HT-29 (cell line): ENCODE measurements around the gene BIN1. TPM values are rescaled to one million over a fixed set of nuclear protein-coding genes. Genes with fewer than 3 reads are reported as not detected.

Source experiments
- DNase-seq: peaks from one replicate; pipeline ENCODE4 v3.0.0-alpha.2; 2015; ENCODE audit warnings: low spot score
- total RNA-seq: library from RNA; depleted of rRNA; stranded (reverse); fragments of >200 nt; shearing (Covaris generic); gene quantifications from 2 replicates; pipeline ENCODE4 v1.2.3, GENCODE V29; 2014

The BIN1 gene
- total RNA-seq, 1 experiment from 2014 or later = 119 TPM

DNA sequence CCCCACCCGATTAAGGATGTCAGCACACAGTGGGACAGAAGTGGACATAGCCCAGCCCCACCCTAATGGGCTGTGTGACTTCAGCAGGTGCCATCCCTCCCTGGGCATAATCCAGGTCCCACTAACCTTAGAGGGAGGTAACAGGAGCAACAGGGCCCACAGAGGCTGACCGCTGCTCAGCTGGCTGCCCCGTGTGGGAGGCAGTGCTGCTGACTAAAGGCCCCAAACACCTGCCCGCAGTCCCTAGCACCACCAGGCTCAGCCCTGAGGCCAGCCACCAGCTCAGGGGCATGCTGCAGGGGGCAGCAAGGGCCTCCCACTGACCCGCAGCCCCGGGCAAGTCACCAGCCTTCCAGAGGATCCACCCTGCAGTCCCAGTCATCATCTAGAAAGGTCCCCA is 14.6 kb downstream of the BIN1 start:
- DNase-seq = no peak

- no peak for DNase-seq
Observed at GRCh38 chr2:127091886-127092285, 15.1 kb downstream of the BIN1 start.

GRCh38 chr2:127091148-127091547 is 15.8 kb downstream of the BIN1 start:
- DNase-seq = no peak

GRCh38 chr2:127090281-127091120 is 16.5 kb downstream of the BIN1 start:
- DNase-seq = no peak

GRCh38 chr2:127089478-127090235 is 17.3 kb downstream of the BIN1 start:
- DNase-seq = no peak

DNA sequence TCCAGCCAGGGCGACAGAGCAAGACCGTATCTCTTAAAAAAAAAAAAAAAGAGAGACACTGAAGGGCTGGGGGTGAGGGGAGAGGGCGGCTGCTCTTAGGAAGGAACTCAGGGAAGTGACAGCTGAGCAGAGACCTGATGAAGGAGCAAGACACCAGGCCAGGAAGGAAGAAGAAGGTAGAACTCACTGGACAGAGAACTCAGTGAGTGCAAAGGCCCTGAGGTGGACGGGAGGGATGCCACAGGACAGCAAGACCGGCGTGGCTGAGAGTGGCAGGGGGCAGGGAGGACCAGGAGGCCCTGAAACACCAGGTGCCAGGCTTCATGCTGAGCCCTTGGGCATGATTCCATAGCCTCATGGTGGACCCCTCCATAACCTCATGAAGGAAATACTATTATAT is 18.2 kb downstream of the BIN1 start:
- no peak for DNase-seq

- DNase-seq = no peak
Observed at GRCh38 chr2:127087791-127088495, 19.0 kb downstream of the BIN1 start.

GRCh38 chr2:127086990-127087790 is 19.8 kb downstream of the BIN1 start:
- no peak for DNase-seq

GRCh38 chr2:127085317-127085681 is 21.7 kb downstream of the BIN1 start:
- peak; percentile 68 for DNase-seq

- peak; percentile 54 for DNase-seq
Observed at GRCh38 chr2:127084611-127085316, 22.2 kb downstream of the BIN1 start.

DNA sequence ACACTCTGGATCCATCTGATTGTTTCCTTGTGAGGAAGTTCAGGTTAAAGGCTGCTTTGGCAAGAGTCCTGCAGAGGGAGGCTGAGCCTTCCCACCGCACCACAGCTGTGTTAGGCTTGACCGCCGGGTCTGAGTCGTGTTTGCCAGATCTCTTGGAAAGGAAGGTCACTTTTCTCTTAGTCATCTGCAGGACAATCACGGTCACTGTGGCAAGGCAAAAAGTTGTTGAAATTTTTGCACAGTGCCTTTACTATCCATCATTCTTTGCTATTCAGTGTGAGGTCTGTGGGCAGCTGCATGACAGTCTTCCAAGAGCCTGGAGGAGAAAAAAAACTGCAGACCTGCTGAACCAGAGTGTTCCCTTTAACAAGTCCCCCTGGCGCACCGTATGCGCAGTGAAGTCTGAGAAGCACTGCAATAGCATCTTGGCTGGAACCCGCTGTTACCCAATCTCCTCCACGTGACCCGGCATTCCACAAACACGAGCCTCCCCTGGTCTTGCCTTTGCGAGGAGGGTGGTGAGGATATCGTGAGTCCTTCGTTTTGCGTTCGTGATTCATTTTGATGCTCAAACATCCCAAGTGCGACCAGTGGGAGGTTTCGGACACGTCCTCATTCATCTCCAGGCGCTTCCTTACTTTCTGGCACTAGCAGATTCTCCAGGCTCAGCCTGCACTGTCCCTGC is 23.0 kb downstream of the BIN1 start:
- peak; percentile 34 for DNase-seq

DNA sequence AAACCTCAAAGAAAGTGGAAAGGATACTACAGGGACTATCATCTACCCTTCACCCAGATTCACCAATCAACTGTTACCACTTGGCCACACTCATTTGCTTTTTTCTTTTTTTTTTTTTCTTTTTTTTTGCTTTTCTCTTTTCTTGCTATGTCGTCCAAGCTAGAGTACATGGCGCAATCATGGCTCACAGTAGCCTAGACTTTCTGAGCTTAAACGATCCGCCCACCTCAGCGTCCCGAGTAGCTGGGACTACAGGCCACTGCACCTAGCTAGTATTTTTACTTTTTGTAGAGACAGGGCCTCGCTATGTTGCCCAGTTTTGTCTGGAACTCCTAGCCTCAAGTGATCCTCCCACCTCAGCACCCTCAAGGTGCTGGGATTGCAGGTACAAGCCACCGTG is 24.0 kb downstream of the BIN1 start:
- no peak for DNase-seq

DNA sequence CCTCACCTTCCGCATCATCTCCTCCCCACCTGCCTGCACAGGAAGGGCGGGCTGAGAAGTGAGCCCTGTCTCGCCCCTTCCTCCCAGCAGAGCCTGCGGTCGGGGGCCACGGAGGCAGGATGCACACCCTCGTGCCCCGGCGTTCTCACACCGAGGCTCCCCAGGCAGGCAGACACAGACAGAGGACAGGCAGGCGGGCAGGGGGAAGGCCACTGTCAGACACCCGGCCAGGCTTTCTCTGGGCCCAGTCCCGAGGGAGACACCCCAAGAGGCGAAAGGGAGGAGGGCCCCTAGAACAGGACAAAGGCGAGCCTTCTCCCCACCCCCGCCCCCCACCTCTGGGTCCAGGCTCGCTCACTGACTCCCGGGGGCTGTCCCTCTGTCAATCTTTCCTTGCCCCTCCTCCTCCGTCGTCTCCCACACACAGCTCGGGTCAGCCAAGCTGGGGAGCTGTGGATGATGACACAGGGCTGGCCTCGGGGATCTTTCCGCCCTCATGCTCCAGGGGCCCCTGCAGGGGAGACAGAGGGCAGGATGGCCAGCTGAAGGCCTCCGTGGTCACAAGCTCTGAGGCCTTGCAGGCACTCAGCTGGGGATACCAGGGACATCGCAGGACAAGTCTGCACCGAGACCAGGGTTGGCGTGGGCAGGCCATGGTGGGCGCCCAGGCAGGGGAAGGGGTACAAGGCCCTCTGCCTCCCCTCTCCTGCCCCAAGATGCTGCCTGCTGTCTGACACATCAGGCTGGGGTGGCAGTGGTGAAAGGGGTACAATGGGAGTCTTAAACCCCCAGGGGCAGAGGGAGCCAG is 24.9 kb downstream of the BIN1 start:
- no peak for DNase-seq

DNA sequence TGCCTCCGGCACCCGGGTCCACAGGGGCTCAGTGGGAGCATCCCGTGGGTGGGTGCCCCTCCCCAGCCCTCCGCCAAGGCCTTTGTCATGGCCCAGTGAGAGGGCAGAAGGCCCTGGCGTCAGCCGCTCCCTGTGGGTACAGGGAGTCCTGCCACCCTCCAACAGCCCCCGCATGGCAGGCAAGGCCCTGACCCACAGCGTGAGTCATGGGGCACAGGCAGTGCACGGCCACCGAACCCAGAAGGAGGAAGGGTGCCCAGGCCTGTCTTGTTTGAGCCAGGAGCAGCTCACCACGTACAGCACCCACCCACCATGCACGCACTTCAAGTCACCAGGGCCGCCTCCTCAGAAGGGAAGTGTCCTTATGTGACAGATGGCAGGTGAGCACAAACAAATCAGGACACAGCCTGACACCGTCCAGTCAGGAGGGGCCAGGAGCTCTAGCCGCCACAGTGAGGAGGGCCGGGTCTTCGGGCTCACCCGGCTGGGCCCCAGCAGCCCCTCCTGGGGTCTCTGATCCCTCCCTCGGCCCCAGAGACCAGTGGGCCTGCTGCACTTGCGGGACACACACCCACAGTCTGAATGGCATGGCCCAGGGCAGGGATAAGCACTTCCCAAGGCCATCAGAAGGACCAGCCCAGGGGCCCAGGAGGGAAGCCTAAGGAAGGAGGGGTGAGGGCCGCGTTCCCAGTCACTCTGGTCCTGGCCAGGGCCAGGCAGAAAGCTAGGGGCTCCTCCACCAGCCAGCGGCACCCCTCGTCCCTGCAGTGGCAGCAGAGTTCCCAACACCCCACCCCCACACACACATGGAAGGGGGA is 25.8 kb downstream of the BIN1 start:
- DNase-seq = peak; percentile 52

DNA sequence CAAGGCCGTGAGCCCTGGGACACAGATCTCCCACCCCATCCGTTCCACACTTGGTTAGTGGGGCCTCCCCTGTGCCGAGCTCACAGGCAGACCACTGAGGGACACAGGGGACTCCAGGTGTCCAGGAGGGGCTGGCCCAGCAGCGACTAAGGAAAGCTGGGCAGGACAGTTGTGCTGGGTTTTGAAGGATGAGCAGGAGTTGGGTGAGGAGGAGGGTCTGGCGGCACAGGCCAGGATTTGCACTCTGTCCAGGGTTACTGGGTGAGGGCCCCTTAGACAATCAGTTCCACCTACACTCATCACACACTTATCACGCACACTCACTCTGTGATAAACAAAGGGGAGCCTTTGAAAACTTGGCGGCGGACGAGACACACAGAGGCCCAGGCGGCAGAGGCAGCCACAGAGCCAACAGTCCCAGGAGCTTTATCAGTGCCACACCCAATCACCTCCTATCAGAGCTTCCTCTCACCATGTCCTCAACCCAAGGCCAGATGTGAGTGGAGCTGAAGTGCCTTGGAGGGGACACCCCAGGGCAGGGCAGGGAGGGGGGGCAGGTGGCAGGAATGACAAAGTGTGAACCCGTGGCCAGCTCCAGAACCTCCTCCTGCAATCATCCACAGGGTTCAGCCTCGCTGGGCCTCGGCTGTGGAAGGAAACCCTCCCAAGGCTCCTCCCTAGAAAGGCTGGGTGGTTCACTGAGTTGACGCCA is 26.6 kb downstream of the BIN1 start:
- peak; percentile 16 for DNase-seq

DNA sequence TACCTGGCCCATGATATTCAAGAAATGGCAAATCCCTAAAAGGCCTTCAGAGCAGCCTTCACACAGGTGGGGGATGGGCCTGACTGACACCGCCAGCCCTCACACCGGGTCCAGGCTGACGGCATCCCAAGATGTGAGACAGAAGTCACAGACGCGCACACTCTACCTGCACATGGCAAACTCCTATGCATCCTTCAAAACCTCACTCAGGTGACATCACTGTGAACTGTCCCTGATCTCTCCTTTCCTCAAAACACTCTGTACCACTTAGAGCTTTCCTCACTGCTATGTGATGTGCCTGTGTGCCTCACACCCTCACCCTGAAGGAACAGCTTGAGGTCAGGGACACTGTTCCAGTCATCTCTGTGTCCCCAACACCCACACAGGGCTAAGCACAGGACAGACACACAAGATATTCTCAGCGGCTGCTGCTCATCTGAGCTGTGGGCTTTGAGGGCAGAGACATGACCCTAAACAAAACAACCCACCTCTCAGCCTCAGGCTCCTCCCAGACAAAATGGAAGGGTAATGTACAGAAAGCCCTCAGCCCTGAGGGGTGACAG is 27.5 kb downstream of the BIN1 start:
- DNase-seq = no peak

DNA sequence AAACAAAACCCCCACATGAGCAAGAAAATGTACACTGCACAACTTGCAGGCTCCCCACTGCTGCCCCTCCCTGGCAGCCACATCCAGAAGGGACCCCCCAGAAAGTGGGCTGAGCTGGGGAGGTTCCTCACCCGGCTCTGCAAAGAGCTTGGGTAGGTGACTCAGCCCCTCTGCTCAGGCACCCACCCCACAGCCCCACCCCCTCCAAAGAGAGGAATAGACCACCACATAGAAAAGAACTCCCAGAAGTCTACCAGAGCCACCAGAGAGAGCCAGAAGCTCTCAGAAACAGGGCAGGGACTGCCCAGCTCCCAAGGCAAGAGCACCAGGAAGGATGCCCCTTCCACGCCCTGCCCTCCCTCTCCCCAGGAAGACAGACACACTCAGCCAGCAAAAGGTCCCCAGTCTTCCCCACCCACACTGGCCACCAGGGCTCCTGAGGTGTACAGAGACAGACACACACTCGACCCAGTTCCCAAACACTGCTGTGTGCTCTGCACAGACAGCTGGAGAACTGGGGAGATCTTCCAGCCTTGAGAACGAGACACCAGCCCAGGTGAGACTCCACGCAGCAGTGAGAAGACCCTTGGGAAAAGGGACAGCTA is 28.2 kb downstream of the BIN1 start:
- DNase-seq = peak; percentile 19
